WTC11 (cell line): Measurements from ENCODE around the gene GPC5. TPM values are rescaled to one million over a fixed set of nuclear protein-coding genes. Genes with fewer than 3 reads are reported as not detected.

Experiments
- ATAC-seq: fragments of 200-7000 bp; cut with Tn5 transposase; 2 replicates; pipeline ENCODE4 v1.10.0; 2021; ENCODE audit warnings: mild to moderate bottlenecking, moderate library complexity
- CTCF ChIA-PET: fragments of 300-600 bp; sonication (Branson Sonifier 250); formaldehyde crosslinking; loops from one replicate; lab custom pipeline; 2021; ENCODE audit warnings: antibody characterized with exemption; lab: Charles Lee
- POLR2A ChIA-PET: fragments of 350-600 bp; sonication (Branson Sonifier 250); formaldehyde crosslinking; loops from one replicate; lab custom pipeline; 2021; ENCODE audit warnings: antibody characterized with exemption; lab: Charles Lee
- DNase-seq: peaks from one replicate; pipeline ENCODE4 v3.0.0; 2021; ENCODE audit warnings: low spot score
- H3K27ac Mint-ChIP-seq: 2 replicates; pipeline ENCODE4 v1.8.0; 2021; ENCODE audit warnings: mixed read lengths
- H3K27me3 Mint-ChIP-seq: 2 replicates; pipeline ENCODE4 v1.8.0; 2021; ENCODE audit warnings: low read depth, mild to moderate bottlenecking, moderate library complexity, mixed read lengths
- H3K36me3 Mint-ChIP-seq: 2 replicates; pipeline ENCODE4 v1.8.0; 2021; ENCODE audit warnings: mixed read lengths
- H3K4me1 Mint-ChIP-seq: 2 replicates; pipeline ENCODE4 v1.8.0; 2022; ENCODE audit warnings: mixed read lengths
- H3K4me3 Mint-ChIP-seq: 2 replicates; pipeline ENCODE4 v1.8.0; 2021; ENCODE audit warnings: mild to moderate bottlenecking, moderate library complexity, mixed read lengths
- H3K9me3 Mint-ChIP-seq: 2 replicates; pipeline ENCODE4 v1.8.0; 2021; ENCODE audit warnings: mixed read lengths
- ESRRA ChIP-seq: sonication (generic); formaldehyde crosslinking; IDR thresholded peaks from 2 replicates; pipeline ENCODE4 v1.8.1; 2022; ENCODE audit warnings: mild to moderate bottlenecking, missing genetic modification reagents, borderline replicate concordance
- ETV6 ChIP-seq: sonication (generic); formaldehyde crosslinking; IDR thresholded peaks from 2 replicates; pipeline ENCODE4 v1.8.1; 2022; ENCODE audit warnings: mild to moderate bottlenecking, missing genetic modification reagents
- FOXK1 ChIP-seq: sonication (generic); formaldehyde crosslinking; IDR thresholded peaks from 2 replicates; pipeline ENCODE4 v1.8.0; 2022; ENCODE audit warnings: mild to moderate bottlenecking, moderate library complexity, missing genetic modification reagents
- HMGA2 ChIP-seq: fragments of 250-450 bp; sonication (Bioruptor Pico); IDR thresholded peaks from 2 replicates; pipeline ENCODE4 v1.4.0; 2021; ENCODE audit warnings: mild to moderate bottlenecking, moderate library complexity
- JAZF1 ChIP-seq: fragments of 250-450 bp; sonication (Bioruptor Pico); IDR thresholded peaks from 2 replicates; pipeline ENCODE4 v1.9.0; 2021; ENCODE audit warnings: moderate library complexity, mild to moderate bottlenecking, inconsistent platforms
- NFATC4 ChIP-seq: fragments of 250-450 bp; sonication (Bioruptor Pico); IDR thresholded peaks from 2 replicates; pipeline ENCODE4 v1.9.0; 2021; ENCODE audit warnings: mild to moderate bottlenecking
- NR3C1 ChIP-seq: sonication (generic); formaldehyde crosslinking; conservative IDR thresholded peaks from 2 replicates; pipeline ENCODE4 v1.8.1; 2023; ENCODE audit warnings: low read depth, mild to moderate bottlenecking, missing genetic modification reagents
- SOX15 ChIP-seq: fragments of 250-450 bp; sonication (Bioruptor Pico); IDR thresholded peaks from 2 replicates; pipeline ENCODE4 v1.9.0; 2021; ENCODE audit warnings: mild to moderate bottlenecking
- TEAD4 ChIP-seq: sonication (generic); formaldehyde crosslinking; IDR thresholded peaks from 2 replicates; pipeline ENCODE4 v1.8.0; 2022; ENCODE audit warnings: mild to moderate bottlenecking, missing genetic modification reagents
- ZBTB21 ChIP-seq: sonication (generic); formaldehyde crosslinking; IDR thresholded peaks from 2 replicates; pipeline ENCODE4 v1.8.1; 2023; ENCODE audit warnings: mild to moderate bottlenecking, missing genetic modification reagents, borderline replicate concordance
- ZNF396 ChIP-seq: fragments of 250-450 bp; sonication (Bioruptor Pico); IDR thresholded peaks from 2 replicates; pipeline ENCODE4 v1.8.0; 2021; ENCODE audit warnings: mild to moderate bottlenecking, moderate library complexity, borderline replicate concordance
- ZNF423 ChIP-seq: fragments of 250-450 bp; sonication (Bioruptor Pico); IDR thresholded peaks from 2 replicates; pipeline ENCODE4 v2.1.2; 2022; ENCODE audit warnings: mild to moderate bottlenecking, moderate library complexity
- total RNA-seq: library from RNA; stranded (reverse); gene quantifications from 3 replicates; pipeline ENCODE4 v1.2.3, GENCODE V29; 2021
- TF ChIP-seq, protein P1 (sequence below): sonication (generic); formaldehyde crosslinking; IDR thresholded peaks from 2 replicates; pipeline ENCODE4 v1.8.1; 2022; ENCODE audit warnings: mild to moderate bottlenecking, missing genetic modification reagents, moderate library complexity, borderline replicate concordance
- TF ChIP-seq, protein P2 (sequence below): sonication (generic); formaldehyde crosslinking; IDR thresholded peaks from 2 replicates; pipeline ENCODE4 v1.8.1; 2022; ENCODE audit warnings: low read depth, missing genetic modification reagents, borderline replicate concordance
- TF ChIP-seq, protein P3 (sequence below): fragments of 250-450 bp; sonication (Bioruptor Pico); IDR thresholded peaks from 2 replicates; pipeline ENCODE4 v1.9.0; 2021; ENCODE audit warnings: mild to moderate bottlenecking
- TF ChIP-seq, protein P4 (sequence below): sonication (generic); formaldehyde crosslinking; IDR thresholded peaks from 2 replicates; pipeline ENCODE4 v1.8.0; 2023; ENCODE audit warnings: mild to moderate bottlenecking, missing genetic modification reagents
- TF ChIP-seq, protein P5 (sequence below): sonication (generic); formaldehyde crosslinking; IDR thresholded peaks from 2 replicates; pipeline ENCODE4 v1.8.0; 2022; ENCODE audit warnings: missing genetic modification reagents
- TF ChIP-seq, protein P6 (sequence below): sonication (generic); formaldehyde crosslinking; conservative IDR thresholded peaks from 2 replicates; pipeline ENCODE4 v1.8.1; 2023; ENCODE audit warnings: mild to moderate bottlenecking, low read depth, missing genetic modification reagents, moderate library complexity
- TF ChIP-seq, protein P7 (sequence below): sonication (generic); formaldehyde crosslinking; IDR thresholded peaks from 2 replicates; pipeline ENCODE4 v1.8.1; 2023; ENCODE audit warnings: mild to moderate bottlenecking, missing genetic modification reagents, moderate library complexity

Gene GPC5
- total RNA-seq, 1 experiment from 2014 or later, result 0.46 TPM

DNA sequence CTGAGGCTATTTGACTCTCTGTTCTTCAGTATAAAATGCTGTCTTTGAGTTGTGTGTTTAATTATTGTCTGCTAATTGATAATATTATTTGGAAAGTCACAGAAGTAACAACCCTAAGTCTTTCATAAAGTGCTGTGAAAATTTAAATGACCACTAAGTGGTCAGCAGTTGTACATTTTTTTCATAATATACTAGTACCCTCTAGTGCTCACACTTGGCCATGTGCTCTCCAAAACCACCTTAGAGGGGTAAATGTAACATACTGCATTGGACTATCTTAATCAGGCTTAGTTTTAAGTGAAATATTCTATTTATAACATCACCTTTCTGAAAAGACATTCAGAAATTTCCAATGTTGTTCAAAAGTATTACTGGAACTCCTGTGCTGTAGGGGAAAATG is 745.3 kb downstream of the GPC5 start:
- Mint-ChIP-seq H3K4me3 (no peak overlapping the region), H3K27me3 (no peaks in the 10 kb centered on the region), H3K4me1 (no peaks in the 10 kb centered on the region), H3K27ac (no peak overlapping the region), H3K9me3 (no peaks in the 10 kb centered on the region), H3K36me3 (no peaks in the 10 kb centered on the region)
- ChIA-PET CTCF (no interaction called here), POLR2A (no interaction called here)
- TF ChIP-seq SOX15 (CRISPR knock-in tag), result no peak
- no peak for TF ChIP-seq TEAD4
- no peak for TF ChIP-seq ZNF423 (CRISPR knock-in tag)
- TF ChIP-seq, protein P1, sequence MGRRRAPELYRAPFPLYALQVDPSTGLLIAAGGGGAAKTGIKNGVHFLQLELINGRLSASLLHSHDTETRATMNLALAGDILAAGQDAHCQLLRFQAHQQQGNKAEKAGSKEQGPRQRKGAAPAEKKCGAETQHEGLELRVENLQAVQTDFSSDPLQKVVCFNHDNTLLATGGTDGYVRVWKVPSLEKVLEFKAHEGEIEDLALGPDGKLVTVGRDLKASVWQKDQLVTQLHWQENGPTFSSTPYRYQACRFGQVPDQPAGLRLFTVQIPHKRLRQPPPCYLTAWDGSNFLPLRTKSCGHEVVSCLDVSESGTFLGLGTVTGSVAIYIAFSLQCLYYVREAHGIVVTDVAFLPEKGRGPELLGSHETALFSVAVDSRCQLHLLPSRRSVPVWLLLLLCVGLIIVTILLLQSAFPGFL (CRISPR knock-in tag), result no peak
- no peak for TF ChIP-seq JAZF1
- TF ChIP-seq HMGA2 (CRISPR knock-in tag), result no peak
- TF ChIP-seq, protein P2, sequence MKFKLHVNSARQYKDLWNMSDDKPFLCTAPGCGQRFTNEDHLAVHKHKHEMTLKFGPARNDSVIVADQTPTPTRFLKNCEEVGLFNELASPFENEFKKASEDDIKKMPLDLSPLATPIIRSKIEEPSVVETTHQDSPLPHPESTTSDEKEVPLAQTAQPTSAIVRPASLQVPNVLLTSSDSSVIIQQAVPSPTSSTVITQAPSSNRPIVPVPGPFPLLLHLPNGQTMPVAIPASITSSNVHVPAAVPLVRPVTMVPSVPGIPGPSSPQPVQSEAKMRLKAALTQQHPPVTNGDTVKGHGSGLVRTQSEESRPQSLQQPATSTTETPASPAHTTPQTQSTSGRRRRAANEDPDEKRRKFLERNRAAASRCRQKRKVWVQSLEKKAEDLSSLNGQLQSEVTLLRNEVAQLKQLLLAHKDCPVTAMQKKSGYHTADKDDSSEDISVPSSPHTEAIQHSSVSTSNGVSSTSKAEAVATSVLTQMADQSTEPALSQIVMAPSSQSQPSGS (CRISPR knock-in tag), result no peak
- TF ChIP-seq, protein P3, sequence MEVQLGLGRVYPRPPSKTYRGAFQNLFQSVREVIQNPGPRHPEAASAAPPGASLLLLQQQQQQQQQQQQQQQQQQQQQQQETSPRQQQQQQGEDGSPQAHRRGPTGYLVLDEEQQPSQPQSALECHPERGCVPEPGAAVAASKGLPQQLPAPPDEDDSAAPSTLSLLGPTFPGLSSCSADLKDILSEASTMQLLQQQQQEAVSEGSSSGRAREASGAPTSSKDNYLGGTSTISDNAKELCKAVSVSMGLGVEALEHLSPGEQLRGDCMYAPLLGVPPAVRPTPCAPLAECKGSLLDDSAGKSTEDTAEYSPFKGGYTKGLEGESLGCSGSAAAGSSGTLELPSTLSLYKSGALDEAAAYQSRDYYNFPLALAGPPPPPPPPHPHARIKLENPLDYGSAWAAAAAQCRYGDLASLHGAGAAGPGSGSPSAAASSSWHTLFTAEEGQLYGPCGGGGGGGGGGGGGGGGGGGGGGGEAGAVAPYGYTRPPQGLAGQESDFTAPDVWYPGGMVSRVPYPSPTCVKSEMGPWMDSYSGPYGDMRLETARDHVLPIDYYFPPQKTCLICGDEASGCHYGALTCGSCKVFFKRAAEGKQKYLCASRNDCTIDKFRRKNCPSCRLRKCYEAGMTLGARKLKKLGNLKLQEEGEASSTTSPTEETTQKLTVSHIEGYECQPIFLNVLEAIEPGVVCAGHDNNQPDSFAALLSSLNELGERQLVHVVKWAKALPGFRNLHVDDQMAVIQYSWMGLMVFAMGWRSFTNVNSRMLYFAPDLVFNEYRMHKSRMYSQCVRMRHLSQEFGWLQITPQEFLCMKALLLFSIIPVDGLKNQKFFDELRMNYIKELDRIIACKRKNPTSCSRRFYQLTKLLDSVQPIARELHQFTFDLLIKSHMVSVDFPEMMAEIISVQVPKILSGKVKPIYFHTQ (CRISPR knock-in tag), result no peak
- no peak for TF ChIP-seq ESRRA
- TF ChIP-seq, protein P4, sequence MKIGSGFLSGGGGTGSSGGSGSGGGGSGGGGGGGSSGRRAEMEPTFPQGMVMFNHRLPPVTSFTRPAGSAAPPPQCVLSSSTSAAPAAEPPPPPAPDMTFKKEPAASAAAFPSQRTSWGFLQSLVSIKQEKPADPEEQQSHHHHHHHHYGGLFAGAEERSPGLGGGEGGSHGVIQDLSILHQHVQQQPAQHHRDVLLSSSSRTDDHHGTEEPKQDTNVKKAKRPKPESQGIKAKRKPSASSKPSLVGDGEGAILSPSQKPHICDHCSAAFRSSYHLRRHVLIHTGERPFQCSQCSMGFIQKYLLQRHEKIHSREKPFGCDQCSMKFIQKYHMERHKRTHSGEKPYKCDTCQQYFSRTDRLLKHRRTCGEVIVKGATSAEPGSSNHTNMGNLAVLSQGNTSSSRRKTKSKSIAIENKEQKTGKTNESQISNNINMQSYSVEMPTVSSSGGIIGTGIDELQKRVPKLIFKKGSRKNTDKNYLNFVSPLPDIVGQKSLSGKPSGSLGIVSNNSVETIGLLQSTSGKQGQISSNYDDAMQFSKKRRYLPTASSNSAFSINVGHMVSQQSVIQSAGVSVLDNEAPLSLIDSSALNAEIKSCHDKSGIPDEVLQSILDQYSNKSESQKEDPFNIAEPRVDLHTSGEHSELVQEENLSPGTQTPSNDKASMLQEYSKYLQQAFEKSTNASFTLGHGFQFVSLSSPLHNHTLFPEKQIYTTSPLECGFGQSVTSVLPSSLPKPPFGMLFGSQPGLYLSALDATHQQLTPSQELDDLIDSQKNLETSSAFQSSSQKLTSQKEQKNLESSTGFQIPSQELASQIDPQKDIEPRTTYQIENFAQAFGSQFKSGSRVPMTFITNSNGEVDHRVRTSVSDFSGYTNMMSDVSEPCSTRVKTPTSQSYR (CRISPR knock-in tag), result no peak
- no peak for TF ChIP-seq ETV6
- TF ChIP-seq ZBTB21, result no peak
- DNase-seq (no peak), ATAC-seq (no peak)

DNA sequence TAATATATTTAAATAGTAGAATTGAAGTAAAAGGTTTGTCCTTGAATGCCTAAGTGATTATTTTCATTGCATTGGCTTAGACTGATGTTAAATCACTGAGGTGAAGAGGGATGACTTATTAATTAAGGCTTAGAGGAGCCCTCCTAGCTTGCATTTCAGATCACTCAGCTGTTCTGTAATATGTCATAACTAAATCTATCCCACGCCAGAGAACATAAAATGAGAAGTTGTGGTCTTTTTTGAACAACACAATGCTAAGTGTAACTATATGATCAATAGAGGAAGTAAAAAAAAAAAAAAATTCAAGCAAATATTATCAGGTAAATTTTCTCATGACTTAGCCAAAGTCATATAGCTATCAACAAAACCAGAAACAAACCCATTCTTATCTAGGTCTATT is 752.2 kb downstream of the GPC5 start:
- H3K27ac Mint-ChIP-seq, result no peak overlapping the region
- H3K36me3 Mint-ChIP-seq, result 0 out of 2 replicates have a peak, but pooled peaks cover 2% of the 10 kb centered on the region
- H3K4me1 Mint-ChIP-seq, result no peaks in the 10 kb centered on the region
- no peak overlapping the region for H3K4me3 Mint-ChIP-seq
- POLR2A ChIA-PET, result no interaction called here
- DNase-seq (no peak), ATAC-seq (no peak)
- no peaks in the 10 kb centered on the region for H3K27me3 Mint-ChIP-seq
- CTCF ChIA-PET, result no interaction called here
- peaks cover 7% of the 10 kb centered on the region for H3K9me3 Mint-ChIP-seq
- TF ChIP-seq, protein P5, sequence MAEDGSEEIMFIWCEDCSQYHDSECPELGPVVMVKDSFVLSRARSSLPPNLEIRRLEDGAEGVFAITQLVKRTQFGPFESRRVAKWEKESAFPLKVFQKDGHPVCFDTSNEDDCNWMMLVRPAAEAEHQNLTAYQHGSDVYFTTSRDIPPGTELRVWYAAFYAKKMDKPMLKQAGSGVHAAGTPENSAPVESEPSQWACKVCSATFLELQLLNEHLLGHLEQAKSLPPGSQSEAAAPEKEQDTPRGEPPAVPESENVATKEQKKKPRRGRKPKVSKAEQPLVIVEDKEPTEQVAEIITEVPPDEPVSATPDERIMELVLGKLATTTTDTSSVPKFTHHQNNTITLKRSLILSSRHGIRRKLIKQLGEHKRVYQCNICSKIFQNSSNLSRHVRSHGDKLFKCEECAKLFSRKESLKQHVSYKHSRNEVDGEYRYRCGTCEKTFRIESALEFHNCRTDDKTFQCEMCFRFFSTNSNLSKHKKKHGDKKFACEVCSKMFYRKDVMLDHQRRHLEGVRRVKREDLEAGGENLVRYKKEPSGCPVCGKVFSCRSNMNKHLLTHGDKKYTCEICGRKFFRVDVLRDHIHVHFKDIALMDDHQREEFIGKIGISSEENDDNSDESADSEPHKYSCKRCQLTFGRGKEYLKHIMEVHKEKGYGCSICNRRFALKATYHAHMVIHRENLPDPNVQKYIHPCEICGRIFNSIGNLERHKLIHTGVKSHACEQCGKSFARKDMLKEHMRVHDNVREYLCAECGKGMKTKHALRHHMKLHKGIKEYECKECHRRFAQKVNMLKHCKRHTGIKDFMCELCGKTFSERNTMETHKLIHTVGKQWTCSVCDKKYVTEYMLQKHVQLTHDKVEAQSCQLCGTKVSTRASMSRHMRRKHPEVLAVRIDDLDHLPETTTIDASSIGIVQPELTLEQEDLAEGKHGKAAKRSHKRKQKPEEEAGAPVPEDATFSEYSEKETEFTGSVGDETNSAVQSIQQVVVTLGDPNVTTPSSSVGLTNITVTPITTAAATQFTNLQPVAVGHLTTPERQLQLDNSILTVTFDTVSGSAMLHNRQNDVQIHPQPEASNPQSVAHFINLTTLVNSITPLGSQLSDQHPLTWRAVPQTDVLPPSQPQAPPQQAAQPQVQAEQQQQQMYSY, result no peak
- TF ChIP-seq ZNF396 (no peak), NR3C1 (CRISPR knock-in tag) (no peak), NFATC4 (no peak), FOXK1 (CRISPR knock-in tag) (no peak), SOX15 (CRISPR knock-in tag) (no peak)
- TF ChIP-seq, protein P6, sequence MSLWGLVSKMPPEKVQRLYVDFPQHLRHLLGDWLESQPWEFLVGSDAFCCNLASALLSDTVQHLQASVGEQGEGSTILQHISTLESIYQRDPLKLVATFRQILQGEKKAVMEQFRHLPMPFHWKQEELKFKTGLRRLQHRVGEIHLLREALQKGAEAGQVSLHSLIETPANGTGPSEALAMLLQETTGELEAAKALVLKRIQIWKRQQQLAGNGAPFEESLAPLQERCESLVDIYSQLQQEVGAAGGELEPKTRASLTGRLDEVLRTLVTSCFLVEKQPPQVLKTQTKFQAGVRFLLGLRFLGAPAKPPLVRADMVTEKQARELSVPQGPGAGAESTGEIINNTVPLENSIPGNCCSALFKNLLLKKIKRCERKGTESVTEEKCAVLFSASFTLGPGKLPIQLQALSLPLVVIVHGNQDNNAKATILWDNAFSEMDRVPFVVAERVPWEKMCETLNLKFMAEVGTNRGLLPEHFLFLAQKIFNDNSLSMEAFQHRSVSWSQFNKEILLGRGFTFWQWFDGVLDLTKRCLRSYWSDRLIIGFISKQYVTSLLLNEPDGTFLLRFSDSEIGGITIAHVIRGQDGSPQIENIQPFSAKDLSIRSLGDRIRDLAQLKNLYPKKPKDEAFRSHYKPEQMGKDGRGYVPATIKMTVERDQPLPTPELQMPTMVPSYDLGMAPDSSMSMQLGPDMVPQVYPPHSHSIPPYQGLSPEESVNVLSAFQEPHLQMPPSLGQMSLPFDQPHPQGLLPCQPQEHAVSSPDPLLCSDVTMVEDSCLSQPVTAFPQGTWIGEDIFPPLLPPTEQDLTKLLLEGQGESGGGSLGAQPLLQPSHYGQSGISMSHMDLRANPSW (CRISPR knock-in tag), result no peak
- TF ChIP-seq, protein P7, sequence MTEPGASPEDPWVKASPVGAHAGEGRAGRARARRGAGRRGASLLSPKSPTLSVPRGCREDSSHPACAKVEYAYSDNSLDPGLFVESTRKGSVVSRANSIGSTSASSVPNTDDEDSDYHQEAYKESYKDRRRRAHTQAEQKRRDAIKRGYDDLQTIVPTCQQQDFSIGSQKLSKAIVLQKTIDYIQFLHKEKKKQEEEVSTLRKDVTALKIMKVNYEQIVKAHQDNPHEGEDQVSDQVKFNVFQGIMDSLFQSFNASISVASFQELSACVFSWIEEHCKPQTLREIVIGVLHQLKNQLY, result no peak
